GM18861 (cell line): ENCODE measurements around the gene SARM1.

Experiments
- ATAC-seq: cut with Tn5 transposase; IDR thresholded peaks from one replicate; pipeline ENCODE4 v1.9.1; 2021; ENCODE audit not compliant: unreplicated experiment

Gene SARM1

GRCh38 chr17:28340374-28340773, 31.1 kb upstream of the SARM1 start:
- no peak for ATAC-seq

- no peak for ATAC-seq
Observed at GRCh38 chr17:28341516-28341915, 30.0 kb upstream of the SARM1 start.

GRCh38 chr17:28342313-28342712, 29.2 kb upstream of the SARM1 start:
- ATAC-seq = no peak

- no peak for ATAC-seq
Observed at GRCh38 chr17:28343491-28343932, 28.0 kb upstream of the SARM1 start.

- ATAC-seq = no peak
Observed at GRCh38 chr17:28344011-28344410, 27.5 kb upstream of the SARM1 start.

GRCh38 chr17:28344435-28344901, 27.0 kb upstream of the SARM1 start:
- no peak for ATAC-seq

- ATAC-seq = no peak
Observed at GRCh38 chr17:28345419-28346198, 25.9 kb upstream of the SARM1 start.

GRCh38 chr17:28346199-28346580, 25.3 kb upstream of the SARM1 start:
- ATAC-seq = no peak

GRCh38 chr17:28346746-28347246, 24.7 kb upstream of the SARM1 start:
- no peak for ATAC-seq

GRCh38 chr17:28347261-28347891, 24.1 kb upstream of the SARM1 start:
- no peak for ATAC-seq

- ATAC-seq = no peak
Observed at GRCh38 chr17:28348979-28349378, 22.5 kb upstream of the SARM1 start.

GRCh38 chr17:28350271-28350670, 21.2 kb upstream of the SARM1 start:
- ATAC-seq = no peak

- peak; percentile 84 for ATAC-seq
Observed at GRCh38 chr17:28357061-28357900, 14.2 kb upstream of the SARM1 start, which contains the start of gene POLDIP2. Gene POLDIP2 (minus strand): TSS chr17:28357527. CDS start chr17:28357448, 79 bp downstream.

- peak; percentile 6 for ATAC-seq
Observed at GRCh38 chr17:28357901-28358197, 13.6 kb upstream of the SARM1 start.

- ATAC-seq = no peak
Observed at GRCh38 chr17:28363186-28363585, 8.3 kb upstream of the SARM1 start.

- ATAC-seq = no peak
Observed at GRCh38 chr17:28363776-28364650, 7.5 kb upstream of the SARM1 start.

GRCh38 chr17:28364665-28365363, 6.7 kb upstream of the SARM1 start, which contains the start of gene SEBOX:
Gene SEBOX (minus strand): TSS chr17:28365199. CDS start chr17:28365151, 48 bp downstream.
- no peak for ATAC-seq

GRCh38 chr17:28365487-28365886, 6.0 kb upstream of the SARM1 start:
- no peak for ATAC-seq

- ATAC-seq = no peak
Observed at GRCh38 chr17:28366605-28367004, 4.9 kb upstream of the SARM1 start.
